ENCODE measurements around the gene ZNF575.

- TF ChIP-seq, protein P1, sequence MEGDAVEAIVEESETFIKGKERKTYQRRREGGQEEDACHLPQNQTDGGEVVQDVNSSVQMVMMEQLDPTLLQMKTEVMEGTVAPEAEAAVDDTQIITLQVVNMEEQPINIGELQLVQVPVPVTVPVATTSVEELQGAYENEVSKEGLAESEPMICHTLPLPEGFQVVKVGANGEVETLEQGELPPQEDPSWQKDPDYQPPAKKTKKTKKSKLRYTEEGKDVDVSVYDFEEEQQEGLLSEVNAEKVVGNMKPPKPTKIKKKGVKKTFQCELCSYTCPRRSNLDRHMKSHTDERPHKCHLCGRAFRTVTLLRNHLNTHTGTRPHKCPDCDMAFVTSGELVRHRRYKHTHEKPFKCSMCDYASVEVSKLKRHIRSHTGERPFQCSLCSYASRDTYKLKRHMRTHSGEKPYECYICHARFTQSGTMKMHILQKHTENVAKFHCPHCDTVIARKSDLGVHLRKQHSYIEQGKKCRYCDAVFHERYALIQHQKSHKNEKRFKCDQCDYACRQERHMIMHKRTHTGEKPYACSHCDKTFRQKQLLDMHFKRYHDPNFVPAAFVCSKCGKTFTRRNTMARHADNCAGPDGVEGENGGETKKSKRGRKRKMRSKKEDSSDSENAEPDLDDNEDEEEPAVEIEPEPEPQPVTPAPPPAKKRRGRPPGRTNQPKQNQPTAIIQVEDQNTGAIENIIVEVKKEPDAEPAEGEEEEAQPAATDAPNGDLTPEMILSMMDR (conservative IDR thresholded peaks at IDR 0.05; ENCODE audit: low read length), result no peak
- no peak for TF ChIP-seq EZH2phosphoT487 (IDR thresholded peaks at IDR 0.05; ENCODE audit: borderline replicate concordance, low read depth, low read length)
Measured at GRCh38 chr19:43533546-43534304, 737 bp downstream of the ZNF575 start.

Measured in OCI-LY7 (cell line).